HT-29 (cell line): ENCODE data around the gene CDH11. TPM values are rescaled to one million over a fixed set of nuclear protein-coding genes. Genes with fewer than 3 reads are reported as not detected.

Experiments used
- DNase-seq: peaks from one replicate; pipeline ENCODE4 v3.0.0-alpha.2; 2015; ENCODE audit warnings: low spot score
- total RNA-seq: library from RNA; depleted of rRNA; stranded (reverse); fragments of >200 nt; shearing (Covaris generic); gene quantifications from 2 replicates; pipeline ENCODE4 v1.2.3, GENCODE V29; 2014

Gene CDH11
- total RNA-seq, 1 experiment from 2014 or later: not detected

DNA sequence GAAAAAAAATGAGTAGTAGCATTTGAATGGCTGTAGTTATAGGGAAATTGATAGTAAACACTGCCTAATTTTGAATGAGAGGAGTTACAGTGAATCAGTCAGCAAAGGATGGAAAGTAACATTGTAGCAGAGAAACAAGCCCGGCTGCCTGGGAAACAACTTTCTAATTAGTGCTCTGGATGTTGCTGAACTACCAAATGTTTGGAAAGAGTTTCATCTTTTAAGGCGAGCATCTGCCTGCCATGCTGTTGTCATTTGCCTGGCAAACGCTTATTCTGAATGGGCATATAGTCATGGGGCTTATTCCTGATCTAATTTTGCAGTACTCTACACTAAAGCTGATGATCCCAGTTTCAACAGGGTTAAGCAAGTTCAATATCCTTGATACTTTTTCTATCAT lies 138.6 kb downstream of the CDH11 start:
- no peak for DNase-seq

DNA sequence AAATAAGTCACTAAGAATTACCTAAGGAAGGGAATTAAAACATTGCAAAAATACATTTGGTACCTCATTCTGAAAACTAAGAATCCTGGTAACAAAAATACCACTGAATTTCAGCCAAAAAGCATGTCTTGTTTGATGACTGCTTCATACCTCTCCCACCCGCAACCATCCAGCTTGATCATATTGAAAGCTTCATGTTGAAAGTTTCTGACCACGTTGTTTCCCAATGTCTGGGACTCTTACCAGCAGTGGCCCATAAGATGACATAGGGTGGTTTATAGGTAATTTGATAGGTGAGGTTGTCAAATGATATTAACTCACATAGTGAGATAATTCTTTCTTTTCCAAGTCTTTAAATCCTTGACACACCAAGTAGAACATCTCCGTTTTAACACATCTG lies 139.3 kb downstream of the CDH11 start:
- DNase-seq: no peak

DNA sequence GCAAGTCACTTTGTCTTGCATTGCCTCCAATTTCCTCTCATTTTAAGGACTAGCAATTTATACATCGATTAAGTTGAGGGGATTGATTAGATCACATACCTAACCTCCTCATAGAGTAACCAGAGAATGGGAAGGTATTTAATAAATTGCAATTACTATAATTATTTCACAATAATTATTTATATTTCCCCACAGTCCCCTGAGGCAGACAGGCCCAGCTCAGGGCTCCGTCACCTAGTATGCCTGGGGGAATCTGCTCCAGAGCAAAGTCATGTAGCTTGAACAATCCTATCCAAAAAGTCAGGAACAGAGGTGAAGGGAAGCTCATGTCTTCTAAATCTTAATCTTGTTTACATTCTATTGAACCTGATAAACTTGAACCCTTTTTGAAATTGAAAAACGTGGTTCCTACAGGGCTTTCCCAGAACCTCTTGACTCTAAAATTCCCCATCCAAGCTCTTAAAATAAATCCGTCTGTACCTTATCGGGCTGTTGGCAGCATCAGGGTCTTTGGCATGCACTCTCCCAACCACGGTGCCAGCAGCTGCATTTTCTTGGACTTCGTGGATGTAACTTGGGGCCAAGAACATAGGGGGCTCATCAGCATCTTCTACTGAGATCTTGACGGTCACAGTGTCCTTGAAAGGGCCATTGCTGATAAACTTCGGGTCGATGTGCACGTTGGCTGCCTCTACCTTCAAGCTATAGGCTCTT lies 140.1 kb downstream of the CDH11 start:
- no peak for DNase-seq

DNA sequence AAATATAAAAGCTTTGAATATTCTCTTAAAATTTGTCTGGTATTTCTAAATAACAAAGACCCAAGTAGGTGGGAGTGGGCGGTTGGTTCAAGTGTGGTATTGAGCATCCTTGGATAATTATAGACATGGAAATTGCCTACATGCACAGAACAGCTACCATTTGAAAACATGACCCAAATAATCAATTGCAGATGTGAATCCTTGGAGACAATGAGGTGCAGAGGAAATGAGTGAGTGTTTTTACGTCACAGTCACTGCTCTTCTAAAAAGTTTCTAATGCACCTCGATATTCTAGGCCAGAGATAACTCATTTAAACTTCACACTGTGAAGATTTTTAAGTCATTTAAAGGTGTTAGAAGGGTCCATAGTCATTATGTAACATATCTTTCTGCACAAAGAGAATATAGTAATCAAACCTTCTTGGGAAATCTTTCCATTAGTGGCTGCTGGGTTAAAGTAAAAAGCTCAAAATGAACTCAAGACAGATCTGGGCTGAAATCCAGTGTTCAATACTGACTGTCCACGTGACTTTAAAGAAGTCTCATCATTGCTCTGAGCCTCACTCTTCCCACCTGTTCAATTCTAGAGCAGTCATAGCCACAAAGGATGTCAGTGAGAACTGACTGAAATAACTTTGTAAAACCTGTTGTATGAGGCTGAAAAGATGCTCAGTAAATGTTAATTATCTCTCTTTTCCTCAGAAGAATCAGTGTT lies 144.5 kb downstream of the CDH11 start:
- DNase-seq: no peak

DNA sequence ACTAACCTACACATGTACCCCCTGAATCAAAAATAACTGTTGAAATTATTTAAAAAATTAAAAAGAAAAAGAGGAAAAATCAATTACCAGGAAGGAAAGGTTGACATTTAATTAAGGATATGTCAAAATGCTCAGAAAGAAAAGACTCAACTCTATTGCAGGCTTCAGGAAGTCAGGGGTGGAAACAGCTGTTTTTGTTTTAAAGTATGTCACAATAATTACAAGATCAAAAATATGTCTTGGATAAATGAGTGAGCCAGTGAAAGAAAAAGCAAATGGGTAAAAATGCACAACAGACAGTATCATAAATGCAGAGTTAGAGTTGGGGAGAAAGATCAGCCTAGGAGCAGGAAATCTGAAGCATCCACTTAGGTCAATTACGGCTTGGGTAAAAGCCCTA lies 146.0 kb downstream of the CDH11 start:
- no peak for DNase-seq

DNA sequence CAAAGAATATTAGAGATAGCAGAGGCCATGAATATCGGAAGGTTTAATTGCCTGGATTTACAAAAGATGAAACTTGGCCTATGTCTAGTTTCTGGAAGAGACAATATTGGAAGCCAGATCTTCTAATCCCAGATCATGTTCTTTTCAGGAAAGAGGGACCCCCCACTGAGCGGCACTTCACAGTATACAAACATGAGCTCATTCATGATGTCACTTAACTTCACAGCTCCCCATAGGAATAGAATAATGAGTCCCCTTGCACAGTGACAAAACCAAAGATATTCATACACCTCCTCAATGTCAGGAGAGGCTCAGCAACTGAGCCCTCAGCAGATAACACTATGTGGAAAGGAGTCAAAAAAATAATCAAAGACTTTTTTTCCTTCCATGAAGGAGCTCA lies 147.5 kb downstream of the CDH11 start:
- no peak for DNase-seq

DNA sequence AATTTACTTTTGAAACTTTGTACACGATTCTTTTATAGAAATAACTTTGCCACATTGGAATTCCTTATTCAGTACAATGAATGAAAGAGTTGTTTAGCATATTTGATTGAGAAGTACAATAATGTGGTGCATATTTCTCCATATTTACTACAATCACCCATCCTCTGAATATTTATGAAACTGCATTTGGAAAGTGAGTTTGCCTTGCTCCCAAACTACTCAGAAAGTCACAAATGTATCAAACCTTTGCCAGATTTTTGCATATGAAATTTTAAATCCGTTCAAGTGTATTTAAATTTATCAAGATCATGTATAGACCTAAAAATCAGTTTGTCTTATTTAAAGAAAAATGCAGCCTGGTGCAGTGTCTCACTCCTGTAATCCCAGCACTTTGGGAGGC lies 148.7 kb downstream of the CDH11 start:
- no peak for DNase-seq

DNA sequence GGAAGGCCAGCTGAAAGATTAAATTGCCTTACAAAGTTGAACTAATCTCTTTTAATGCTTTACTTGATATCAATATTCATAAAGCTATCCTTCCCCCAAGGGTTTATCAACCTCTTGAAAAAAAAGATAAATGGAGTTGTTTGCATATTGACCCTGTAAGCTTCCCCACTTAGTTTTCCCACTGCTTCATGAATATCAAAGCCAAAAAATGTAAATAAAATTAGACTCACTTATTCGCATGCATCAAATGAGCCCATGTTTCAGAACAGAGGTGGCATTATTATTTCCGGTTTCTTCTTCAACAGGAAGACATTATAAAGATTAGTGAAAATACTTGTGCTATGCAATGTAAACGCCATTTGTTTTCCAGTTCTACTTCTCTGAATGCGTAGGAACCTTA lies 150.7 kb downstream of the CDH11 start:
- DNase-seq: no peak

DNA sequence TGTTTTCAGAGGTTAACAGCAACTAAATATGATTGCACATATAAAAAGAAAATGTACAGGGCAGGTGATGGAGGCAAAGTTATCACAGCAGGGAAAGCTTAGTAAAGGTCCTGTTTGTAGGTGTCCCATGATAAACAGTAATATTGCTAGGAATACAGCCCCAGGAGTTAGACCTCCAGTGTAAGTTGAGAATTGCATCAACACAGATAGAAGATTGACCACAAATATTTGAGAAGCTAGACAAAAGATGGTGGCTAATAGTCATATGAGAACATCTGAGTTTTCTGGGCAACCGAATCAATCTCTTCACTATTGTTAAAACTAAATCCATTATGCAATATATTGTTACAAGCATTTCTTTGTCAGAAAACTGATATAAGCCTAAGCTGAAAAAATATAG lies 152.6 kb downstream of the CDH11 start:
- no peak for DNase-seq

DNA sequence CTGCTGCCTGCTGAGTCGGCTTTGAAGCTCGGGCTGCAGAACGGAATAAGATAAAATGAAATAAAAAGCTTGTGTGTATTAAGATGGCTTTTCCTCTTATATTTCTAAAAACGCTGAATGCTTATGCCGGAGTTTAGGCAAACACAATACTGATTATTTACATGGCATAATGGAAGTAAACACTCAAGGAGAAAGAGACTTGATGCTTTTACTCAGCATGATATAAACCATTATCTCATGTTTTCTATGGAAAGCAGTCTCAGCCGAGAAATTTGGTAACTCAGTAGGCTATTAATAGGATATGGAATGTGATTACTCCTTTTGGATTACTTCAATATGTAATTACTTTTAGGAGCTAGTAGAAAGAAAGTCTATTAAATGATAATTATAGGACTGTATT lies 153.3 kb downstream of the CDH11 start:
- no peak for DNase-seq

DNA sequence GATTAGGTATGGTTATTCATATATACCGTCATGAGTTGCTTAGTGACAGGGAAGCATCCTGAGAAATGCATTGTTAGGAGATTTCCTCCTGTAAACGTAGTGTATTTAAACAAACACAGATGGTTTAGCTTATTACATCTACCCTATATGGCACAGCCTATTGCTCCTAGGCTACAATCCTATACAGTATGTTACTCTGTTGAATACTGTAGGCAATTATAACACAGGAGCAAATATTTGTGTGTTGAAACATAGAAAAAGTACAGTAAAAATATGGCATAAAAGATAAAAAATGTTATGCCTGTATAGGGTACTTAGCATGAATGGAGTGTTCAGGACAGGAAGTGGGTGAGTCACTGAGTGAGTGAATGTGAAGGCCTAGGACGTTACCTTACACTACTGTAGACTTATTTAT lies 157.7 kb downstream of the CDH11 start:
- no peak for DNase-seq

DNA sequence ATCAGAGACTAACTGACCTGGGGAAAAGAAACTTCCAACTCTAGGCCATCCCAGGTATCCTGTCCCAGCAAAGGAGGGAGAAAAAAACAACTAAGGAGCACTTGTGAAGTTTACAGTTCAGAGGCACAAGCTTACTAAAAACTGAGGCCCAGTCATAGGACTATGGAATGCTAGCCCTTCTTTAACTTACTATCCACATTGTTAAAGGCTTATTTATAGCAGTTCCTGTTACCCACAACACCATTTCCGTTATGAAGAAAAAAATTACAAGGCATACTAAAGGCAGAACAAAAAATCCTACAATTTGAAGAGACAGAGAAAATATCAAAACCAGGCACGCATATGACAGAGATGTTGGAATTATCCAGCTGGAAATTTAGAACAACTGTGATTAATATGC lies 159.1 kb downstream of the CDH11 start:
- DNase-seq: no peak

DNA sequence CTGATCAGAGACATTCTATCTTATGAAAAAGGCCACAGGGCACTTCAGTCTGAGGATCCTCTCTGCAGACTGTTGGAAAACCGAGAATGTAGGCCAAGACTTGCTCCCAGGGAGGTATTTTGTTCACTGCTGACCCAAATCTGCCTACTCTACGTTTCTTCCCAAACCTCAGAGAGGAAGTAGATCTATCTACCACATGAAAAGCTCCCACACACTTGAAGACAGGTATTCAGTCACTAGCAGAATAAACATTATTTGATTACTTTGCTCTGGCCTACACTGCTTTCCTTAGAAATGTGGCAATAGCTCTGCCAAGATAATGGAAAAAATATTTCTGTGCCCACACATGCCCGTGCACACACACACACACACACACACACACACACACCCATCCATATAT lies 164.6 kb downstream of the CDH11 start:
- DNase-seq: no peak

DNA sequence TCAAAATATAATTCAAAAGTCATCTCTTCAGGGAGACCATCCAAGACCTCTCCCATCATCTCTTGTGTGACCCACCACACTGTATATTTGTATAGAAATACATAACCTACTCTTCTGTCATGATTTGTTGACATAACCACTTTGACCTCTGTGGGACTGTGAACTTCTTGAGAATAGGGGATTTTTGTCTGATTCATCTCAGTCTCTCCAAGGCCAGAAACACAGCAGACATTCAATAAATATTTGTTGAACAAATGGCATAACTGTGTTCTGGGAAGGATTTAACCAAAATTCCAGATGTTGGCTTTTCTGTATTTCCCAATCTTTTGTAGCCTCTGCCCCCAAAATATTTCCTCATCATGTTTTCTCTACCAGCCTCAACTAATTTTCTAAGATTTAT lies 169.7 kb downstream of the CDH11 start:
- no peak for DNase-seq

DNA sequence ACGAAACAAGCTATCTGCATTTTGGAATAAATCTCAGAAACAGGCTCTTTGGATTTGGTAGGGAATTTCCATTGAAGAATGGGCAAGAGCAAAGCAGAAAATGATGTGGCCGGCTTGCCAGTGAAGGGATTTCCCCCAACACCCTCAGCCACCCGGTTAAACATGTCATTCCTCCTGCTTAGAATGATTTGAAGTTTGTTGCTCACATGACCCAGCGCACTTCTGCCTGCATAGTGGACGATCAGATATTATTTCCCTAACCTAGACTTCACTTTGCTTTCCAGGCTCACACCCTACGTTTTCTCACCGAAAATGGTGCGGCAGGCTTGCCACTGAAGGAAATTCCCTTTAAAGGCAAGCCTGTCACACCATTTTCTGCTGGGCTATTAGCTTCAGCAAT lies 170.7 kb downstream of the CDH11 start:
- no peak for DNase-seq

DNA sequence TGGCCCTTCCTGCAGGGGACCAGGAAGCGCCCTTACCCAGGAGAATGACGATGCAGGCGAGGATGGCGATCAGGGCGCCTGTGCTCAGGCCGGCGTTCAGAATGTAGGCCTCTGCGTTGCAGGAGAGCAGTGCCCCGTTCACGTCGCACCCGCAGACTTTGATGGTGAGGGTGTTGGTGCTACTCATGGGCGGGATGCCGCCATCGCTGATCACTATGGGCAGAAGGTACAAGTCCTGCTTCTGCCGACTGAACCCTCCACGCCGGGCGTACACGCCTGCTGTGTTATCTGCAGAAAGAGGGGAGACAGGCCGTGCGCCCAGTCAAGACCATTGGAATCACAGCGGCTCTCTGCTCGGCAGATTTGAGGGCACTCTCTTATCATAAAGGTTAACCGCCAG lies 171.1 kb downstream of the CDH11 start:
- no peak for DNase-seq

DNA sequence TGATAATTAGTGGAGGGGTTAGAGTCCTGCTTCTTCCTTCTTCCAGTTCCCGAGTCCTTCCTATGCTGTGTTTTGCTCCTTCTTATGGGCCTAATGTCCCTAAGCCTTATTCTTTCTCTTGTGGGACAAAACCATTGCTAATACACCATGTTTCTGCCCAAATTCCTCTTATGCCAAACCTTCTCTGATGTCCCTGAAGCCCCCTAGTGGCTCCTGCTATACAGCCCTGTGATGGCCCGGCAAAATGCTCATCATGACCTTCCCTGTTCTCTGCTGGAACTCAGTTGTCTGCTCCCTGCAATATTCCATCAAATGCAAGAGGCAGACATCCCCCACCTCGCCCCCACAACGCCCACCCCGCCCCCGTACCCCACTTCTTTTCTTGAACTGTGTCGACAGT lies 171.6 kb downstream of the CDH11 start:
- DNase-seq: no peak

DNA sequence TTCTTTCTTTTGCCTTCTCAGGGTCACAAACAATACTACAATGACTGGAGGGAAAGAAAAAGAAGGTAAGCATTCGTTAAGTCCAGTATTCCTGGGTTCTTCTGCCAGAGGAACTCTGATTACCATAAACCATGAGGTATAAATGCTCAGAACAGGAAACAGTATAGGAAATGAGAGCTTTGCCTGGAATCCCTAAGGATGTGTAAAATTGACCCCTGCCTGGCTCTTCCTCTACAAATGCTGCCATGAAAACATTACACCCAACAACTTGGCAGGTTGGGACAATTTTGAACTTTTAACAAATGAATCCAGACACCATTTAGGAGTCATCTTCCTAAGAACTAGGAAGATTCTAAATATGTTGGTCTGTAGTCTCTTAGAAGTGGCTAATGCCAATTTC lies 173.8 kb downstream of the CDH11 start:
- no peak for DNase-seq

DNA sequence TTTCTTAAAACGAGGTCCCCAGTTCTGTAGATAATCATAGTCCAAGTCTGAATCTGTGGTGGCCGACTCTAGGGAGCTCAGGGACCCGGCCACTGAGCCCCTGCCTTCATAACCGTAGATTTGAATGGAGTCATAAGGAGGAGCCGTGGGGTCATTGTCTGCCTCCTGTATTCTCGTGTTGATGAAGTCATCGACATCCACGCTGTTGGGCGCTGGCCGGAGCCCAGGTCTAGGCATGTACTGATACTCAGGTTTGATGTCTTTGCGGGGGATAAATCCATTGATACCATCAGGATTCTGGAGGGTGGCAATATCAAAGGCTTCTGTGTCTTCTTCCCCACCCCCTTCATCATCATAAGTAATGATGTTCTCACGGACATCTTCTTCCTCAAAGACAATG lies 174.2 kb downstream of the CDH11 start:
- no peak for DNase-seq

DNA sequence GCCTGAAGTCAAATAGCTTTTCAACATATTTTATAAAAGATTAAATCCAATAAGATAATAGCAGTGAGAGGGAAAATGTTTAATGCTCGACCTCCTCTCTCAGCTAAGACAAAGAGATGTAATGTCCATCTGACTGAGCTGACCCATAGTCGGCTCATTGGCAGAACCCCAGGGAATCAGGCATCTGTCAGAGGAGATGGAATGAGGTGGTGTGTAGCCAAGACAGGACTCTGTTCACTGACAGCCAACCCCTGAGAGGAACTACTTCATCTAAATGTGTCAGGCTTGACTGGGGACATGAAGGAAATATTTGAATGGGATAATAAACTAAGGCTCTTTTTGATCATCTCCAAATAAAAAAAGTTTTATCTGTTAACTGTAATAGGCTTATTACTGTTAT lies 188.0 kb downstream of the CDH11 start:
- no peak for DNase-seq

DNA sequence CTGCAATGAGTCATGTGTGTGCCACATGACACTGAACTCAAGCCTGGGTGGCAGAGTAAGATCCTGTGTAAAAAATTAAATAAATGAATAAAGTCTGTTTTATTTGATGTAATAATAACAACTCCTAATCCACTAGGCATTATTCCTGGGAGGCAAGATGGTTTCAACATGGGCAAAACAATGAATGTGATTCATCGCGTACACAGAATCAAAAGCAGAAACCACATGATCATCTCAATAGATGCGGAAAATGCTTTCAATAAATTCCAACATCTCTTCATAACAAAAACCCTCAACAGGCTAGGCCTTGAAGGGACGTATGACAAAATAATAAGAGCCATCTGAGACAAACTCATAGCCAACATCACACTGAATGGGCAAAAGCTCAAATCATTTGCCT lies 195.4 kb downstream of the CDH11 start:
- DNase-seq: no peak

DNA sequence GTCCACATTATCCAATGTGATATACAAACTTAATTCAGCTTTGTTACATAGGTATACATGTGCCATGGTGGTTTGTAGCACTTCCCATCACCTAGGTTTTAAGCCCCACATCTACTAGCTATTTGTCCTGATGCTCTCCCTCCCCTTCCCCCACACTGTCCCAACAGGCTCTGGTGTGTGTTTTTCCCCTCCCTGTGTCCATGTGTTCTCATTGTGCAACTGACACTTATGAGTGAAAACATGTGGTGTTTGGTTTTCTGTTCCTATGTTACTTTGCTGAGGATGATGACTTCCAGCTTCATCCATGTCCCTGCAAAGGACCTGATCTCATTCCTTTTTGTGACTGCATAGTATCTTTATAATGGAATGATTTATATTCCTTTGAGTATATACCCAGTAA lies 196.7 kb downstream of the CDH11 start:
- DNase-seq: no peak

DNA sequence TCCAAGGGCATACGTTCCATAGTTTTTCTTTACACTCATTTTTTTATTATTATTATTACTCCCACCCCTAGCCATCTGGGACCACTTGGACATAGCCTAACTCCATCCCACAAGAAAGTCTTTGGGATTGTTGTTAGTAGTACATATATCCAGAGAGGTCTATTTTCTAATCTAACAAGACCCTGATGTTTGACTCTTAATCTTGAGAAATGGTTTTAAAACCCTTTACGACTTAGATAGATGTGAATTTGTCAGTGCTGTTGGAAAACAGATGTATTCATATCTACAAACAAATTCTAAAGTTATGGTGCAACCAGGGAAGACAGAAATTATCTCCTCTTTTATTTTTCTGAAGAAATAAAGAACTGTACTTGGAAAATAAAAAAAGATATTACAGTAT lies 197.8 kb downstream of the CDH11 start:
- DNase-seq: no peak
